Glutamatergic neuron (in vitro differentiated cells): ENCODE data around the gene GOLGA6L9. TPM values are rescaled to one million over a fixed set of nuclear protein-coding genes. Genes with fewer than 3 reads are reported as not detected.

Experiments
- total RNA-seq: library from RNA; stranded (reverse); fragmentation: NEBNext Ultra II Directional; extraction: Animal tissue kit (Norgen Biotek cat#: 25700); gene quantifications from one replicate; pipeline ENCODE4 v1.2.1, GENCODE V29; 2021; ENCODE audit not compliant: unreplicated experiment

The GOLGA6L9 gene
- total RNA-seq, 1 donor from 2014 or later: 17.5 TPM

Other genes starting within 250 kb of the GOLGA6L9 start
- 17.2 TPM for gene EFL1, start 167.1 kb upstream of the GOLGA6L9 start, total RNA-seq
- gene SAXO2, start 167.0 kb upstream of the GOLGA6L9 start, total RNA-seq: 0.20 TPM
- 0.96 TPM for gene GOLGA6L10, start 80.3 kb upstream of the GOLGA6L9 start, total RNA-seq
- 874 TPM for gene RPS17, start 110.6 kb downstream of the GOLGA6L9 start, total RNA-seq
- 15.2 TPM for gene CPEB1, start 217.5 kb downstream of the GOLGA6L9 start, total RNA-seq